Effector memory CD4-positive, alpha-beta T cell (primary cell): Measurements from ENCODE around the gene AP1S3.

Source experiments
- DNase-seq, 3 donors: peaks; one replicate each; pipeline ENCODE4 v3.0.0-alpha.2; 2020
- H3K27ac ChIP-seq: 2 replicates; pipeline ENCODE4 v1.7.0; 2013; ENCODE audit warnings: mild to moderate bottlenecking, low read length, moderate library complexity; ENCODE audit not compliant: insufficient read depth, poor library complexity, severe bottlenecking
- H3K27me3 ChIP-seq: replicated peaks from 2 replicates; pipeline ENCODE4 v1.7.0; 2013; ENCODE audit warnings: mild to moderate bottlenecking, low read length; ENCODE audit not compliant: insufficient read depth, control insufficient read depth, poor library complexity, severe bottlenecking
- H3K36me3 ChIP-seq: 2 replicates; pipeline ENCODE4 v1.7.0; 2013; ENCODE audit warnings: mild to moderate bottlenecking, low read length, moderate library complexity; ENCODE audit not compliant: control insufficient read depth, insufficient read depth
- H3K4me1 ChIP-seq: 2 replicates; pipeline ENCODE4 v1.7.0; 2013; ENCODE audit warnings: low read length, mild to moderate bottlenecking; ENCODE audit not compliant: control insufficient read depth, insufficient read depth, poor library complexity, severe bottlenecking
- H3K4me3 ChIP-seq: 2 replicates; pipeline ENCODE4 v1.7.0; 2013; ENCODE audit warnings: low read length, low read depth, mild to moderate bottlenecking; ENCODE audit not compliant: insufficient read depth, poor library complexity, severe bottlenecking
- H3K9me3 ChIP-seq: 2 replicates; pipeline ENCODE4 v1.7.0; 2013; ENCODE audit warnings: mild to moderate bottlenecking, low read length, moderate library complexity; ENCODE audit not compliant: control insufficient read depth

Gene AP1S3

GRCh38 chr2:223870840-223871611 lies 33.6 kb upstream of the AP1S3 start:
- Histone ChIP-seq H3K9me3 (no peaks in the 10 kb centered on the region), H3K4me1 (no peaks in the 10 kb centered on the region), H3K27ac (no peak overlapping the region), H3K27me3 (no peaks in the 10 kb centered on the region), H3K36me3 (peaks cover 3% of the 10 kb centered on the region), H3K4me3 (no peak overlapping the region)
- no peak for DNase-seq

- H3K27ac ChIP-seq, result no peak overlapping the region
- no peak for DNase-seq
- H3K4me1 ChIP-seq, result peaks cover 6% of the 10 kb centered on the region
- no peak overlapping the region for H3K4me3 ChIP-seq
- H3K9me3 ChIP-seq, result no peaks in the 10 kb centered on the region
- no peaks in the 10 kb centered on the region for H3K27me3 ChIP-seq
- H3K36me3 ChIP-seq, result no peaks in the 10 kb centered on the region
These were observed 30.6 kb upstream of the AP1S3 start for GRCh38 chr2:223868005-223868404.

GRCh38 chr2:223865907-223866508 lies 28.6 kb upstream of the AP1S3 start:
- Histone ChIP-seq H3K4me1 (peaks cover 6% of the 10 kb centered on the region), H3K36me3 (no peaks in the 10 kb centered on the region), H3K27ac (no peak overlapping the region), H3K4me3 (no peak overlapping the region), H3K9me3 (no peaks in the 10 kb centered on the region), H3K27me3 (no peaks in the 10 kb centered on the region)
- no peak for DNase-seq

- H3K27ac ChIP-seq, result no peak overlapping the region
- peaks cover 6% of the 10 kb centered on the region for H3K4me1 ChIP-seq
- no peaks in the 10 kb centered on the region for H3K9me3 ChIP-seq
- H3K4me3 ChIP-seq, result no peak overlapping the region
- DNase-seq, result peak in 1 of 3 donors; percentile 11
- no peaks in the 10 kb centered on the region for H3K27me3 ChIP-seq
- no peaks in the 10 kb centered on the region for H3K36me3 ChIP-seq
These were observed 27.7 kb upstream of the AP1S3 start for GRCh38 chr2:223865124-223865523.

- no peaks in the 10 kb centered on the region for H3K9me3 ChIP-seq
- no peak overlapping the region for H3K27ac ChIP-seq
- H3K4me3 ChIP-seq, result no peak overlapping the region
- no peak for DNase-seq
- H3K36me3 ChIP-seq, result no peaks in the 10 kb centered on the region
- peaks cover 6% of the 10 kb centered on the region for H3K4me1 ChIP-seq
- no peaks in the 10 kb centered on the region for H3K27me3 ChIP-seq
These were observed 26.1 kb upstream of the AP1S3 start for GRCh38 chr2:223863491-223863890.

GRCh38 chr2:223860809-223861738 lies 23.7 kb upstream of the AP1S3 start:
- Histone ChIP-seq H3K36me3 (no peaks in the 10 kb centered on the region), H3K27me3 (no peaks in the 10 kb centered on the region), H3K9me3 (no peaks in the 10 kb centered on the region), H3K27ac (no peak overlapping the region), H3K4me3 (no peak overlapping the region), H3K4me1 (peaks cover 6% of the 10 kb centered on the region)
- no peak for DNase-seq

- H3K36me3 ChIP-seq, result no peaks in the 10 kb centered on the region
These were observed 21.7 kb upstream of the AP1S3 start for GRCh38 chr2:223859070-223859469.

GRCh38 chr2:223856584-223856983 lies 19.2 kb upstream of the AP1S3 start:
- Histone ChIP-seq H3K27ac (no peak overlapping the region), H3K4me1 (no peaks in the 10 kb centered on the region), H3K9me3 (no peaks in the 10 kb centered on the region), H3K36me3 (no peaks in the 10 kb centered on the region), H3K4me3 (no peak overlapping the region), H3K27me3 (no peaks in the 10 kb centered on the region)
- no peak for DNase-seq

More at GRCh38 chr2:223859070-223859469, 21.7 kb upstream of the AP1S3 start:
- no peak for DNase-seq
- no peaks in the 10 kb centered on the region for H3K9me3 ChIP-seq
- H3K4me3 ChIP-seq, result no peak overlapping the region
- H3K4me1 ChIP-seq, result no peaks in the 10 kb centered on the region
- no peak overlapping the region for H3K27ac ChIP-seq
- H3K27me3 ChIP-seq, result no peaks in the 10 kb centered on the region

GRCh38 chr2:223856021-223856420 lies 18.6 kb upstream of the AP1S3 start:
- Histone ChIP-seq H3K4me1 (no peaks in the 10 kb centered on the region), H3K27ac (no peak overlapping the region), H3K36me3 (no peaks in the 10 kb centered on the region), H3K27me3 (no peaks in the 10 kb centered on the region), H3K9me3 (no peaks in the 10 kb centered on the region), H3K4me3 (no peak overlapping the region)
- DNase-seq, result no peak
